B cell (primary cell): ENCODE data around the gene EDC3. TPM values are rescaled to one million over a fixed set of nuclear protein-coding genes. Genes with fewer than 3 reads are reported as not detected.

Experiments
- ATAC-seq: fragments of 200-7000 bp; cut with Tn5 transposase; one replicate; pipeline ENCODE4 v1.10.0; 2021; ENCODE audit warnings: low read depth, mild to moderate bottlenecking, moderate number of reproducible peaks, moderate library complexity
- CTCF ChIA-PET: fragments of 350-600 bp; sonication (Branson Sonifier 250); formaldehyde crosslinking; loops from one replicate; lab custom pipeline; 2021; ENCODE audit warnings: antibody characterized with exemption, inconsistent platforms; lab: Charles Lee
- POLR2A ChIA-PET: fragments of 350-600 bp; sonication (Branson Sonifier 250); formaldehyde crosslinking; loops from one replicate; lab custom pipeline; 2021; ENCODE audit warnings: antibody characterized with exemption; lab: Charles Lee
- DNase-seq: peaks from one replicate; pipeline ENCODE4 v3.0.0; 2013
- H2AFZ ChIP-seq: 2 replicates; pipeline ENCODE4 v1.6.1; 2012; ENCODE audit warnings: mild to moderate bottlenecking, low read depth, low read length; ENCODE audit not compliant: insufficient read depth, poor library complexity, severe bottlenecking
- H3K27ac ChIP-seq, 2 donors: 1 replicate in 1 of 2; 2 replicates in 1 of 2; pipeline ENCODE4 v1.5.1; 2012 to 2013; ENCODE audit warnings: low read length in 2 of 2, mild to moderate bottlenecking in 2 of 2, moderate library complexity in 1 of 2
- H3K27me3 ChIP-seq, 4 experiments: fragments of 200-600 bp in 1 of 4; sonication (generic) in 1 of 4; replicated peaks in 1 of 4; 1 replicate in 2 of 4; 2 replicates in 2 of 4; pipeline versions ENCODE4 v1.6.1 to v1.7.0; 2013 to 2016; ENCODE audit warnings: low read length in 3 of 4, mild to moderate bottlenecking in 2 of 4, mixed read lengths in 1 of 4, moderate library complexity in 1 of 4; ENCODE audit not compliant: insufficient read depth in 4 of 4, control insufficient read depth in 3 of 4; ENCODE audit errors: control extremely low read depth in 1 of 4
- H3K36me3 ChIP-seq, 2 experiments: replicated peaks in 1 of 2; 1 replicate in 1 of 2; 2 replicates in 1 of 2; pipeline versions ENCODE4 v1.6.1 to v1.7.1; 2013; ENCODE audit warnings: low read length in 1 of 2; ENCODE audit not compliant: insufficient read depth in 2 of 2, control insufficient read depth in 1 of 2; ENCODE audit errors: control extremely low read depth in 1 of 2, extremely low read depth in 1 of 2
- H3K4me1 ChIP-seq, 2 donors: fragments of 200-600 bp in 1 of 2; sonication (generic) in 1 of 2; 1 replicate in 1 of 2; 2 replicates in 1 of 2; pipeline versions ENCODE4 v1.5.1 to v1.6.1; 2013 to 2017; ENCODE audit warnings: low read length in 2 of 2; ENCODE audit not compliant: control insufficient read depth in 2 of 2, insufficient read depth in 2 of 2
- H3K4me2 ChIP-seq: replicated peaks from 2 replicates; pipeline ENCODE3; 2012; ENCODE audit warnings: mild to moderate bottlenecking, low read depth, low read length; ENCODE audit not compliant: poor library complexity, severe bottlenecking
- H3K4me3 ChIP-seq, 5 experiments: fragments of 200-600 bp in 1 of 5; sonication (generic) in 1 of 5; 1 replicate in 3 of 5; 2 replicates in 2 of 5; pipeline versions ENCODE4 v1.5.1 to v1.7.0; 2011 to 2016; ENCODE audit warnings: low read length in 4 of 5, mild to moderate bottlenecking in 4 of 5, low read depth in 2 of 5, control low read depth in 1 of 5, moderate library complexity in 1 of 5; ENCODE audit not compliant: insufficient read depth in 1 of 5; ENCODE audit errors: control extremely low read depth in 1 of 5, extremely low read depth in 1 of 5
- H3K79me2 ChIP-seq: fragments of 200-600 bp; sonication (generic); one replicate; pipeline ENCODE4 v1.6.0; 2016; ENCODE audit warnings: low read length; ENCODE audit not compliant: control insufficient read depth, insufficient read depth
- H3K9ac ChIP-seq: fragments of 200-600 bp; sonication (generic); 2 replicates; pipeline ENCODE4 v1.6.1; 2017; ENCODE audit warnings: mild to moderate bottlenecking, low read length, moderate library complexity
- H3K9me3 ChIP-seq, 3 donors: one replicate each; pipeline versions ENCODE4 v1.6.1 to v1.7.1; 2013; ENCODE audit warnings: low read length in 2 of 3; ENCODE audit not compliant: control insufficient read depth in 2 of 3, insufficient read depth in 1 of 3; ENCODE audit errors: control extremely low read depth in 1 of 3
- H4K20me1 ChIP-seq: 2 replicates; pipeline ENCODE4 v1.6.0; 2012; ENCODE audit warnings: mild to moderate bottlenecking, low read length; ENCODE audit not compliant: insufficient read depth, control insufficient read depth, poor library complexity, severe bottlenecking
- H3K27ac Mint-ChIP-seq: one replicate; pipeline ENCODE4 v1.8.0; 2021; ENCODE audit warnings: mixed read lengths
- H3K27me3 Mint-ChIP-seq: one replicate; pipeline ENCODE4 v1.8.0; 2021; ENCODE audit warnings: mixed read lengths
- H3K4me1 Mint-ChIP-seq: one replicate; pipeline ENCODE4 v1.8.0; 2021; ENCODE audit warnings: mixed read lengths
- H3K4me3 Mint-ChIP-seq: one replicate; pipeline ENCODE4 v1.8.0; 2021; ENCODE audit warnings: mixed read lengths
- H3K9me3 Mint-ChIP-seq: one replicate; pipeline ENCODE4 v1.8.0; 2022; ENCODE audit warnings: mixed read lengths; ENCODE audit not compliant: insufficient read depth
- EZH2 ChIP-seq: IDR thresholded peaks from 2 replicates; pipeline ENCODE4 v1.6.1; 2012; ENCODE audit warnings: borderline replicate concordance, low read depth, mild to moderate bottlenecking, moderate library complexity, low read length; ENCODE audit not compliant: insufficient read depth, poor library complexity, severe bottlenecking
- WGBS: methylation state at CpG from one replicate; pipeline ENCODE4 v1.1.5; 2013; ENCODE audit warnings: missing lambda C conversion rate; ENCODE audit not compliant: insufficient coverage; 5-methylcytosine and 5-hydroxymethylcytosine counted together
- intact Hi-C: fragments of 100-400 bp; cut with micrococcal nuclease; formaldehyde crosslinking; loops from one replicate; pipeline ENCODE4 v1.10.0; 2022
- polyA plus RNA-seq: library from polyadenylated mRNA; depleted of rRNA; stranded (reverse); fragments of >200 nt; gene quantifications from 2 replicates; pipeline ENCODE4 v1.2.3, GENCODE V29; 2012
- total RNA-seq, 2 donors: library from RNA; stranded (reverse); fragments of 120-200 nt in 1 of 2; gene quantifications; 1 replicate in 1 of 2; 2 replicates in 1 of 2; pipeline versions ENCODE4 v1.2.3 to v1.2.4, GENCODE V29; 2013 to 2022
- TF ChIP-seq, protein P1 (sequence below): fragments of 200-600 bp; IDR thresholded peaks from one replicate; pipeline ENCODE4 v1.8.0; 2022; ENCODE audit warnings: antibody characterized with exemption, mild to moderate bottlenecking

EDC3 gene
- total and polyA plus RNA-seq, 2 donors (not counting 1 experiment from before 2014, with no cell fraction given) = 16.9 to 55.4 TPM

DNA sequence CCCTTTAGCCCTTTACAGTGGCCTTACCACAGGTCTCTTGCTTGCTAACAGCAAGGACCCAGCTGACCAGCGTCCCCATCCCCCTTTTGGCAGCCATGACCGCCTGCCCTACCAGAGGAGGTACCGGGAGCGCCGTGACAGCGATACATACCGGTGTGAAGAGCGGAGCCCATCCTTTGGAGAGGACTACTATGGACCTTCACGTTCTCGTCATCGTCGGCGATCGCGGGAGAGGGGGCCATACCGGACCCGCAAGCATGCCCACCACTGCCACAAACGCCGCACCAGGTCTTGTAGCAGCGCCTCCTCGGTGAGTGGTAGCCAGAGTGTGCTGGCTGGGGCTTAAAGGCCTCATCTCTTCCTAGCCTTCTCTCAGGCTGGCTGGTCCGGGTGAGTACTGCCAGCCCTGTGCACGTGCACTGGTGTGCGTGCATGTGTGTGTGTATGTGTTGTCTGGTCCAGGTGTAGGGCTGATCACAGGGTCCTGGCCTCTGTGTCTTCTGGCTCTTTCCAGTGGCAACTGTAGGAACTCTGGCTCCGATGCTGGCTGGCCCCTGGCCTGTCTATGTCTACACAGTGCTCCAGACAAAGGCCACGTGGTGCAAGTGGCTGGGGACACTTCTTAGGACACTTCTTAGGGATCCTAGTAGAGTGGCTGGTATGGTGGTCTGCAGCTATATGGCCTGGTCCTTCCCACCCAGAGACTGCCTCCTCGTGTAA, 75.7 kb downstream of the EDC3 start:
- peaks cover 36% of the 10 kb centered on the region for H3K4me1 Mint-ChIP-seq
- H3K27me3 Mint-ChIP-seq = no peaks in the 10 kb centered on the region
- Histone ChIP-seq H3K27me3 (no peaks in the 10 kb centered on the region), H3K4me2 (no peak overlapping the region), H3K9me3 (no peaks in the 10 kb centered on the region), H2AFZ (no peak overlapping the region), H3K36me3 (peaks cover 1 to 67% of the 10 kb centered on the region in 2 experiments), H3K4me3 (no peak overlapping the region), H3K4me1 (peaks cover 14 to 40% of the 10 kb centered on the region in 2 donors), H4K20me1 (peaks cover 90% of the 10 kb centered on the region), H3K27ac (no peak overlapping the region), H3K79me2 (peaks cover 87% of the 10 kb centered on the region), H3K9ac (no peak overlapping the region)
- intact Hi-C loops = loop anchor here (5.0 kb wide), 2 partner anchors 402 to 832 kb away; partner anchors contain the start of genes PPCDC and SIN3A
- 95% methylated on average over 27 of the region's 27 CpGs for WGBS
- H3K4me3 Mint-ChIP-seq = no peak overlapping the region
- no peak overlapping the region for H3K27ac Mint-ChIP-seq
- no peak for DNase-seq
- TF ChIP-seq, protein P1, sequence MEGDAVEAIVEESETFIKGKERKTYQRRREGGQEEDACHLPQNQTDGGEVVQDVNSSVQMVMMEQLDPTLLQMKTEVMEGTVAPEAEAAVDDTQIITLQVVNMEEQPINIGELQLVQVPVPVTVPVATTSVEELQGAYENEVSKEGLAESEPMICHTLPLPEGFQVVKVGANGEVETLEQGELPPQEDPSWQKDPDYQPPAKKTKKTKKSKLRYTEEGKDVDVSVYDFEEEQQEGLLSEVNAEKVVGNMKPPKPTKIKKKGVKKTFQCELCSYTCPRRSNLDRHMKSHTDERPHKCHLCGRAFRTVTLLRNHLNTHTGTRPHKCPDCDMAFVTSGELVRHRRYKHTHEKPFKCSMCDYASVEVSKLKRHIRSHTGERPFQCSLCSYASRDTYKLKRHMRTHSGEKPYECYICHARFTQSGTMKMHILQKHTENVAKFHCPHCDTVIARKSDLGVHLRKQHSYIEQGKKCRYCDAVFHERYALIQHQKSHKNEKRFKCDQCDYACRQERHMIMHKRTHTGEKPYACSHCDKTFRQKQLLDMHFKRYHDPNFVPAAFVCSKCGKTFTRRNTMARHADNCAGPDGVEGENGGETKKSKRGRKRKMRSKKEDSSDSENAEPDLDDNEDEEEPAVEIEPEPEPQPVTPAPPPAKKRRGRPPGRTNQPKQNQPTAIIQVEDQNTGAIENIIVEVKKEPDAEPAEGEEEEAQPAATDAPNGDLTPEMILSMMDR = no peak
- no peak for TF ChIP-seq EZH2
- no peaks in the 10 kb centered on the region for H3K9me3 Mint-ChIP-seq
- no peak for ATAC-seq
- POLR2A ChIA-PET = no interaction called here
- CTCF ChIA-PET = interaction anchor here (2.6 to 17.8 kb wide), 2 partner anchors 13 to 79 kb away, joined by 8 to 371 read pairs; partner anchors contain the start of gene ARID3B
